ENCODE measurements around the gene TAF8. TPM values are rescaled to one million over a fixed set of nuclear protein-coding genes. Genes with fewer than 3 reads are reported as not detected.

Gene TAF8
- total and polyA plus RNA-seq, 10 of the 15 experiments (the other 5 are each of a cell fraction or from before 2014, with no cell fraction given): 11.7 to 30.9 (median 19.9) TPM

GRCh38 chr6:42038811-42039408 lies 11.4 kb upstream of the TAF8 start:
- ChIA-PET CTCF (interaction anchor here (0.7 to 11.2 kb wide), 11 partner anchors 8 to 254 kb away, joined by 3 to 193 read pairs (median 5); partner anchors contain the start of genes BYSL, CCND3 and MED20), POLR2A (interaction anchor here (0.9 to 1.5 kb wide), 5 partner anchors 8 to 97 kb away, joined by 4 to 9 read pairs (median 5); partner anchors contain the start of genes CCND3 and TAF8), RAD21 (ENCODE audit: unreplicated experiment) (interaction anchor here (0.7 to 8.3 kb wide), 14 partner anchors 10 to 259 kb away, joined by 3 to 80 read pairs (median 7); partner anchors contain the start of genes BYSL, CCND3, FRS3 and MED20), SMC1A (ENCODE audit: uncharacterized antibody, unreplicated experiment) (interaction anchor here (0.7 to 12.3 kb wide), 14 partner anchors 8 to 252 kb away, joined by 3 to 138 read pairs (median 5); partner anchors contain the start of genes BYSL, CCND3, MED20 and TAF8)
- Histone ChIP-seq H2AFZ (ENCODE audit: control insufficient read depth, low read depth, low read length) (peak overlapping the region; percentile 78), H3K4me2 (ENCODE audit: control insufficient read depth, insufficient read depth) (peak overlapping the region; percentile 70), H3K9ac (ENCODE audit: control insufficient read depth, insufficient read depth, low read length) (peak overlapping the region; percentile 21; the same call in 1 of the 2 replicates), H3K4me1 (ENCODE audit: control insufficient read depth, insufficient read depth, low read length) (peaks cover 15% of the 10 kb centered on the region), H3K9me3 (replicated peaks; ENCODE audit: control insufficient read depth, insufficient read depth, low read length) (no peaks in the 10 kb centered on the region), H3K27me3 (replicated peaks in 1 of 2; ENCODE audit: control insufficient read depth in 2 of 2, insufficient read depth in 2 of 2, low read length in 1 of 2) (no peaks in the 10 kb centered on the region), H3K79me2 (ENCODE audit: control insufficient read depth, insufficient read depth, low read length) (no peaks in the 10 kb centered on the region), H3K36me3 (ENCODE audit: control insufficient read depth in 2 of 2, insufficient read depth in 2 of 2, low read length in 1 of 2) (no peaks in the 10 kb centered on the region), H3K4me3 (0 out of 2 replicates have a peak overlapping the region, but pooled peaks have one; percentile 2), H3K27ac (ENCODE audit: control insufficient read depth, insufficient read depth) (peak overlapping the region; percentile 52), H4K20me1 (ENCODE audit: control insufficient read depth, insufficient read depth) (no peaks in the 10 kb centered on the region)
- in situ Hi-C loops (cut with MboI): no loop called here
- FAIRE-seq: no peak
- no peak for ATAC-seq
- intact Hi-C loops (cut with micrococcal nuclease; ENCODE audit: unreplicated experiment): no loop called here
- TSS peak; percentile 39 for BruUV-seq (replicated peaks)
- no peak for DNase-seq (ENCODE audit: low read depth, low spot score)
- 2% methylated on average over 2 of the region's 2 CpGs for WGBS (ENCODE audit: insufficient coverage, insufficient replicate concordance, low lambda C conversion rate, missing lambda C conversion rate)
- TF ChIP-seq MEF2A (IDR thresholded peaks at IDR 0.05; ENCODE audit: insufficient read depth, low read depth, low read length): no peak
- no peak for TF ChIP-seq TCF12 (IDR thresholded peaks at IDR 0.05; ENCODE audit: low read depth, low read length)
- no peak for TF ChIP-seq HSF1 (IDR thresholded peaks at IDR 0.05; ENCODE audit: low read depth, low read length)
- no peak for TF ChIP-seq EP300 (IDR thresholded peaks at IDR 0.05; ENCODE audit: borderline replicate concordance in 1 of 2, control insufficient read depth in 1 of 2, low read depth in 2 of 2, low read length in 2 of 2)
- no peak for TF ChIP-seq ZNF384 (IDR thresholded peaks at IDR 0.05; ENCODE audit: borderline replicate concordance, low read depth, low read length)
- TF ChIP-seq IRF5 (IDR thresholded peaks at IDR 0.05; ENCODE audit: borderline replicate concordance): no peak
- no peak for TF ChIP-seq NFYB (IDR thresholded peaks at IDR 0.05; ENCODE audit: insufficient read depth, low read depth, low read length)
- TF ChIP-seq WRNIP1 (IDR thresholded peaks at IDR 0.05; ENCODE audit: borderline replicate concordance, low read depth, low read length): no peak
- TF ChIP-seq CHD1 (IDR thresholded peaks at IDR 0.05; ENCODE audit: low read depth, low read length): no peak
- TF ChIP-seq SPI1 (IDR thresholded peaks at IDR 0.05; ENCODE audit: borderline replicate concordance, insufficient read depth, low read depth, low read length): no peak
- no peak for TF ChIP-seq NFYA (IDR thresholded peaks at IDR 0.05; ENCODE audit: borderline replicate concordance, low read depth, low read length)
- TF ChIP-seq BCL3 (IDR thresholded peaks at IDR 0.05; ENCODE audit: borderline replicate concordance, insufficient read depth, low read depth, low read length, poor library complexity, severe bottlenecking): no peak
- no peak for TF ChIP-seq ZBTB11 (CRISPR knock-in tag; IDR thresholded peaks at IDR 0.05)
- no peak for TF ChIP-seq ESRRA (IDR thresholded peaks at IDR 0.05; ENCODE audit: low read length)

Data from GM12878 (cell line).